Subcutaneous adipose tissue (tissue), 4 donors: Measurements from ENCODE around the gene KBTBD12. TPM values are rescaled to one million over a fixed set of nuclear protein-coding genes. Genes with fewer than 3 reads are reported as not detected.

Source experiments
- small RNA-seq: library from RNA; depleted of rRNA; stranded (forward); fragments of <200 nt; gene quantifications from one replicate; pipeline ENCODE3, GENCODE V24; 2016
- total RNA-seq, 4 donors: library from RNA; depleted of rRNA; stranded (reverse); fragments of >200 nt; gene quantifications; one replicate each; pipeline ENCODE4 v1.1.0, GENCODE V29; 2016
- TF ChIP-seq, protein P1 (sequence below): fragments of 450-650 bp; IDR thresholded peaks from one replicate; pipeline ENCODE4 v1.5.1; 2016; ENCODE audit warnings: low read depth, mild to moderate bottlenecking, control low read depth, antibody characterized with exemption, moderate library complexity

Gene KBTBD12
- total RNA-seq, 4 donors from 2014 or later: 0.68 to 1.5 TPM; not detected in 2

- TF ChIP-seq, protein P1, sequence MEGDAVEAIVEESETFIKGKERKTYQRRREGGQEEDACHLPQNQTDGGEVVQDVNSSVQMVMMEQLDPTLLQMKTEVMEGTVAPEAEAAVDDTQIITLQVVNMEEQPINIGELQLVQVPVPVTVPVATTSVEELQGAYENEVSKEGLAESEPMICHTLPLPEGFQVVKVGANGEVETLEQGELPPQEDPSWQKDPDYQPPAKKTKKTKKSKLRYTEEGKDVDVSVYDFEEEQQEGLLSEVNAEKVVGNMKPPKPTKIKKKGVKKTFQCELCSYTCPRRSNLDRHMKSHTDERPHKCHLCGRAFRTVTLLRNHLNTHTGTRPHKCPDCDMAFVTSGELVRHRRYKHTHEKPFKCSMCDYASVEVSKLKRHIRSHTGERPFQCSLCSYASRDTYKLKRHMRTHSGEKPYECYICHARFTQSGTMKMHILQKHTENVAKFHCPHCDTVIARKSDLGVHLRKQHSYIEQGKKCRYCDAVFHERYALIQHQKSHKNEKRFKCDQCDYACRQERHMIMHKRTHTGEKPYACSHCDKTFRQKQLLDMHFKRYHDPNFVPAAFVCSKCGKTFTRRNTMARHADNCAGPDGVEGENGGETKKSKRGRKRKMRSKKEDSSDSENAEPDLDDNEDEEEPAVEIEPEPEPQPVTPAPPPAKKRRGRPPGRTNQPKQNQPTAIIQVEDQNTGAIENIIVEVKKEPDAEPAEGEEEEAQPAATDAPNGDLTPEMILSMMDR: no peak
Observed at GRCh38 chr3:128033102-128033501, 118.1 kb downstream of the KBTBD12 start.

DNA sequence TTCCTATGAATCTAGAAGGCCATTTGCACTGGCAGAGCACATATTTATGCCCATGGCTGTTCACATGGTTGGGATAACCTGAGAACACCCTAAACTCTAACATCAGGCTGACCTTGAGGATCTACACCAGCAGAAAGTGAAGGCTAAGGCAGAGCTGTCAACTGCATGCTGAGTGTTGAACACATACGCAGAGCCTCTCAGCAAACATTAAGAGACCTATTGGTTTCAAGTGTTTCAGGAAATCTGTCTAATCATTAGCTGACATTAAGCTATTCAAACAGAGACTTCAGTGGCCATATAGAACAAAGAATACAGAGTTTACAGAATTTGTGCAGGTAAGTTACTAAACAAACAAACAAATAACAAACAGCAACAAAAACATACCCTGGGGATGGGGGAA is 121.1 kb downstream of the KBTBD12 start:
- TF ChIP-seq, protein P1: no peak

Small RNAs within 50 kb of the gene (small RNA-seq; reads per million reads assigned to genes)
- gene RNA5SP139: not detected

Other genes with a start within 250 kb of the KBTBD12 start
- gene ABTB1, start 242.3 kb upstream of the KBTBD12 start, total RNA-seq: 10 to 100 TPM; 17.6 to 91.9 (median 51.3) TPM
- gene MGLL, start 92.7 kb upstream of the KBTBD12 start, total RNA-seq: 100 to 1,000 TPM in 2 of 4 donors, 10 to 100 TPM in 2; 83.9 to 292 (median 110) TPM
- gene SEC61A1, start 137.2 kb downstream of the KBTBD12 start, total RNA-seq: 100 to 1,000 TPM in 2 of 4 donors, 10 to 100 TPM in 2; 82.6 to 117 (median 95.2) TPM
- 10 to 100 TPM; 14.1 to 29.3 (median 17.1) TPM for gene RUVBL1, start 208.6 kb downstream of the KBTBD12 start, total RNA-seq
- 10 to 100 TPM; 13.7 to 26.9 (median 17.4) TPM for gene EEFSEC, start 238.2 kb downstream of the KBTBD12 start, total RNA-seq